MM.1S (cell line): ENCODE data around the gene CD8B.

Experiments used
- DNase-seq: peaks from one replicate; pipeline ENCODE4 v3.0.0-alpha.2; 2015
- H2AFZ ChIP-seq: fragments of 300-600 bp; sonication (generic); 2 replicates; pipeline ENCODE4 v1.6.0; 2016; ENCODE audit warnings: antibody characterized with exemption, low read length
- H3F3A ChIP-seq: fragments of 300-600 bp; sonication (generic); 2 replicates; pipeline ENCODE4 v1.6.1; 2016; ENCODE audit warnings: mild to moderate bottlenecking, antibody characterized with exemption, low read length, moderate library complexity, mixed read lengths; ENCODE audit not compliant: insufficient read depth
- H3K27ac ChIP-seq: fragments of 300-600 bp; sonication (generic); 2 replicates; pipeline ENCODE4 v1.5.1; 2016; ENCODE audit warnings: mild to moderate bottlenecking, low read length
- H3K27me3 ChIP-seq: fragments of 300-600 bp; sonication (generic); replicated peaks from 2 replicates; pipeline ENCODE4 v1.6.0; 2016; ENCODE audit warnings: low read length; ENCODE audit not compliant: insufficient read depth
- H3K36me3 ChIP-seq: fragments of 300-600 bp; sonication (generic); replicated peaks from 2 replicates; pipeline ENCODE4 v1.6.1; 2016; ENCODE audit warnings: mild to moderate bottlenecking, low read length, mixed read lengths; ENCODE audit not compliant: insufficient read depth
- H3K4me1 ChIP-seq: fragments of 300-600 bp; sonication (generic); 2 replicates; pipeline ENCODE4 v1.6.1; 2016; ENCODE audit warnings: low read length, mixed read lengths
- H3K4me2 ChIP-seq: fragments of 300-600 bp; sonication (generic); 2 replicates; pipeline ENCODE4 v1.6.0; 2016; ENCODE audit warnings: low read depth, low read length
- H3K4me3 ChIP-seq: fragments of 300-600 bp; sonication (generic); 2 replicates; pipeline ENCODE4 v1.5.1; 2016; ENCODE audit warnings: low read length, mixed read lengths
- H3K79me2 ChIP-seq: fragments of 300-600 bp; sonication (generic); 2 replicates; pipeline ENCODE4 v1.6.1; 2016; ENCODE audit warnings: mixed run types, low read length, mixed read lengths
- H3K9ac ChIP-seq: fragments of 300-600 bp; sonication (generic); 2 replicates; pipeline ENCODE4 v1.6.1; 2016; ENCODE audit warnings: low read length, mixed read lengths
- H3K9me2 ChIP-seq: fragments of 300-600 bp; sonication (generic); replicated peaks from 2 replicates; pipeline ENCODE4 v1.6.1; 2016; ENCODE audit warnings: mild to moderate bottlenecking, low read length, mixed read lengths; ENCODE audit not compliant: insufficient read depth
- H3K9me3 ChIP-seq: fragments of 300-600 bp; sonication (generic); replicated peaks from 2 replicates; pipeline ENCODE4 v1.6.1; 2016; ENCODE audit warnings: mild to moderate bottlenecking, low read length, mixed read lengths; ENCODE audit not compliant: insufficient read depth
- H4K20me1 ChIP-seq: fragments of 300-600 bp; sonication (generic); 2 replicates; pipeline ENCODE4 v1.6.1; 2016; ENCODE audit warnings: mild to moderate bottlenecking, low read length, moderate library complexity, mixed read lengths; ENCODE audit not compliant: insufficient read depth
- EZH2 ChIP-seq: fragments of 300-600 bp; sonication (generic); optimal IDR thresholded peaks from 2 replicates; pipeline ENCODE3; 2017; ENCODE audit warnings: low read depth, mild to moderate bottlenecking, antibody characterized with exemption, low read length, mixed read lengths
- EZH2phosphoT487 ChIP-seq: fragments of 300-600 bp; sonication (generic); IDR thresholded peaks from 2 replicates; pipeline ENCODE4 v1.6.1; 2018; ENCODE audit warnings: antibody characterized with exemption, low read length
- TF ChIP-seq, protein P1 (sequence below): fragments of 300-600 bp; sonication (generic); IDR thresholded peaks from 2 replicates; pipeline ENCODE4 v1.5.1; 2016; ENCODE audit warnings: antibody characterized with exemption, low read length, mixed read lengths

CD8B gene

DNA sequence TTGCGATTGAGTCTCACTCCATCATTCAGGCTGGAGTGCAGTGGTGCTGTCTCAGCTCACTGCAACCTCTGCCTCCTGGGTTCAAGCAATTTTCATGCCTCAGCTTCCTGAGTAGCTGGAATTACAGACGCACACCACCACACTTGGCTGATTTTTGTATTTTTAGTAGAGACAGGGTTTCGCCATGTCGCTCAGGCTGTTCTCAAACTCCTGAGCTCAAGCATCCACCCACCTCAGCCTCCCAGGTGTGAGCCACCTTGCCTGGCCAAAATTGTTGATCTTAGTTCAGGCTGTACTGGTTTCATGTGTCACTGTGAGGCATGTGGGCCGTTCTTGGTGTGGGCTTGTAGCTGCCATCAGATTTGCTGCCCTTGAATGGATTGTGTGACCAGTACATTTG lies 89.1 kb downstream of the CD8B start:
- Histone ChIP-seq H3K9me2 (no peaks in the 10 kb centered on the region), H2AFZ (no peak overlapping the region), H4K20me1 (no peaks in the 10 kb centered on the region), H3K27ac (no peak overlapping the region), H3K79me2 (no peaks in the 10 kb centered on the region), H3K4me1 (no peaks in the 10 kb centered on the region), H3K4me3 (no peak overlapping the region), H3K36me3 (no peaks in the 10 kb centered on the region; the same call in none of the 2 replicates), H3K9me3 (no peaks in the 10 kb centered on the region), H3K9ac (no peak overlapping the region), H3K4me2 (no peak overlapping the region), H3K27me3 (no peaks in the 10 kb centered on the region), H3F3A (no peaks in the 10 kb centered on the region)
- DNase-seq = no peak
- TF ChIP-seq, protein P1, sequence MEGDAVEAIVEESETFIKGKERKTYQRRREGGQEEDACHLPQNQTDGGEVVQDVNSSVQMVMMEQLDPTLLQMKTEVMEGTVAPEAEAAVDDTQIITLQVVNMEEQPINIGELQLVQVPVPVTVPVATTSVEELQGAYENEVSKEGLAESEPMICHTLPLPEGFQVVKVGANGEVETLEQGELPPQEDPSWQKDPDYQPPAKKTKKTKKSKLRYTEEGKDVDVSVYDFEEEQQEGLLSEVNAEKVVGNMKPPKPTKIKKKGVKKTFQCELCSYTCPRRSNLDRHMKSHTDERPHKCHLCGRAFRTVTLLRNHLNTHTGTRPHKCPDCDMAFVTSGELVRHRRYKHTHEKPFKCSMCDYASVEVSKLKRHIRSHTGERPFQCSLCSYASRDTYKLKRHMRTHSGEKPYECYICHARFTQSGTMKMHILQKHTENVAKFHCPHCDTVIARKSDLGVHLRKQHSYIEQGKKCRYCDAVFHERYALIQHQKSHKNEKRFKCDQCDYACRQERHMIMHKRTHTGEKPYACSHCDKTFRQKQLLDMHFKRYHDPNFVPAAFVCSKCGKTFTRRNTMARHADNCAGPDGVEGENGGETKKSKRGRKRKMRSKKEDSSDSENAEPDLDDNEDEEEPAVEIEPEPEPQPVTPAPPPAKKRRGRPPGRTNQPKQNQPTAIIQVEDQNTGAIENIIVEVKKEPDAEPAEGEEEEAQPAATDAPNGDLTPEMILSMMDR = no peak
- TF ChIP-seq EZH2phosphoT487 (no peak), EZH2 (no peak)

DNA sequence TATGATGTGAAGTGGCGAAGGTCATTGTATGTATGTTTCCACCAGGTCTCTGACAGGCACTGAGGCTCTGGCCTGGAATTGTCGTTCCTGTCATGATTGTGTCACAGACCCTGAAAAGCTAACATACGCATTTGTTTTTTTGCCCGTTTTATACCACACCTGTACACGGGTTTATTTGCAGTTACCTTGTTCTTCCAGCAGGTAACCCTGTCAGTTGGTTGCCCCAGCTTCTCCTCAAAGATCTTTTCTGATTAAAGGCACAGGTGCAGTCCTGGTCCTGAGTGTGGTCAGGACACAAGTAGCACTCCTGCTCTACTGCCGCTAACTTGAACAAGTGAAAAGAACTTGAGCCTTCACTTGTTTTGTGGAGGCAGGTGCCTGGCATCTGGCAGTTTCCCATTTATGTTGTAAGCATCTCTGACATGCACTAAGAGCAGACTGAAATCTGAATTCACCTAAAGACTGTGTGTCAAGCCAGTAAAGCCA lies 90.8 kb downstream of the CD8B start:
- Histone ChIP-seq H3K27me3 (no peaks in the 10 kb centered on the region), H3K4me3 (no peak overlapping the region), H3K9ac (no peak overlapping the region), H3K27ac (no peak overlapping the region), H3K36me3 (no peaks in the 10 kb centered on the region; the same call in none of the 2 replicates), H3K9me2 (no peaks in the 10 kb centered on the region), H3K9me3 (no peaks in the 10 kb centered on the region), H3K79me2 (0 out of 2 replicates have a peak, but pooled peaks cover under 1% of the 10 kb centered on the region), H2AFZ (no peak overlapping the region), H4K20me1 (no peaks in the 10 kb centered on the region), H3F3A (no peaks in the 10 kb centered on the region), H3K4me1 (no peaks in the 10 kb centered on the region), H3K4me2 (no peak overlapping the region)
- TF ChIP-seq, protein P1 = no peak
- TF ChIP-seq EZH2phosphoT487 = no peak
- no peak for TF ChIP-seq EZH2
- no peak for DNase-seq

DNA sequence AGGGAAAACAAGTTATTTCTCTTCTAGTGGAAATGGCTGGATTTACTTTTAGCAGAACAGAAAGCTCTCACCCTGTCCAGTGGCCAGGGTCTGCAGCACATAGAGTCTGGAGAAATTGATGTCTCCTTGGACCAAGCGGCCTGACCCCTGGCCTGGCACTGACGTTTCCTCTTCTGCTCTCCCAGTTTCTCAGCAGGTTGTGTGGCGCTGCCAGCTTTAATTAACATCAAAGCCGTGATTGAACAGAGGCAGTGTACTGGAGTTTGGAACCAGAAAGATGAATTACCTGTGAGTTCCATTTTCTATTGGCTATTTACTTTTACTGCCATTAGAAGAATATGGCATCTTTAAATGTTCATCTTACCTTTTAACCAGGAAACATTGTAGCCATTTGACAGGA lies 91.8 kb downstream of the CD8B start:
- Histone ChIP-seq H2AFZ (no peak overlapping the region), H3K4me1 (no peaks in the 10 kb centered on the region), H3K4me3 (no peak overlapping the region), H3F3A (no peaks in the 10 kb centered on the region), H3K9ac (no peak overlapping the region), H3K4me2 (no peak overlapping the region), H3K9me2 (no peaks in the 10 kb centered on the region), H3K79me2 (peaks cover 10% of the 10 kb centered on the region), H3K27me3 (no peaks in the 10 kb centered on the region), H4K20me1 (no peaks in the 10 kb centered on the region), H3K27ac (no peak overlapping the region), H3K36me3 (no peaks in the 10 kb centered on the region; the same call in none of the 2 replicates), H3K9me3 (no peaks in the 10 kb centered on the region)
- no peak for DNase-seq
- TF ChIP-seq, protein P1 = no peak
- TF ChIP-seq EZH2 (no peak), EZH2phosphoT487 (no peak)
